Epithelial cell of proximal tubule (primary cell): ENCODE measurements around the gene RFC5. TPM values are rescaled to one million over a fixed set of nuclear protein-coding genes. Genes with fewer than 3 reads are reported as not detected.
A peak's percentile ranks its signal among the peaks of the same experiment; 100 is the strongest.

Experiments
- DNase-seq: peaks from one replicate; pipeline ENCODE4 v3.0.0-alpha.2; 2011; ENCODE audit warnings: low read depth
- H3K4me3 ChIP-seq: 2 replicates; pipeline ENCODE4 v1.5.1; 2011; ENCODE audit warnings: low read depth, mild to moderate bottlenecking, low read length
- total RNA-seq: library from RNA; depleted of rRNA; stranded (reverse); fragments of >200 nt; gene quantifications from 2 replicates; pipeline ENCODE4 v1.2.3, GENCODE V29; 2015
- TF ChIP-seq, protein P1 (sequence below): conservative IDR thresholded peaks from 2 replicates; pipeline ENCODE4 v1.5.1; 2012; ENCODE audit warnings: low read depth, mild to moderate bottlenecking, low read length

RFC5 gene
- total RNA-seq, 1 donor from 2014 or later: 31.0 TPM

DNA sequence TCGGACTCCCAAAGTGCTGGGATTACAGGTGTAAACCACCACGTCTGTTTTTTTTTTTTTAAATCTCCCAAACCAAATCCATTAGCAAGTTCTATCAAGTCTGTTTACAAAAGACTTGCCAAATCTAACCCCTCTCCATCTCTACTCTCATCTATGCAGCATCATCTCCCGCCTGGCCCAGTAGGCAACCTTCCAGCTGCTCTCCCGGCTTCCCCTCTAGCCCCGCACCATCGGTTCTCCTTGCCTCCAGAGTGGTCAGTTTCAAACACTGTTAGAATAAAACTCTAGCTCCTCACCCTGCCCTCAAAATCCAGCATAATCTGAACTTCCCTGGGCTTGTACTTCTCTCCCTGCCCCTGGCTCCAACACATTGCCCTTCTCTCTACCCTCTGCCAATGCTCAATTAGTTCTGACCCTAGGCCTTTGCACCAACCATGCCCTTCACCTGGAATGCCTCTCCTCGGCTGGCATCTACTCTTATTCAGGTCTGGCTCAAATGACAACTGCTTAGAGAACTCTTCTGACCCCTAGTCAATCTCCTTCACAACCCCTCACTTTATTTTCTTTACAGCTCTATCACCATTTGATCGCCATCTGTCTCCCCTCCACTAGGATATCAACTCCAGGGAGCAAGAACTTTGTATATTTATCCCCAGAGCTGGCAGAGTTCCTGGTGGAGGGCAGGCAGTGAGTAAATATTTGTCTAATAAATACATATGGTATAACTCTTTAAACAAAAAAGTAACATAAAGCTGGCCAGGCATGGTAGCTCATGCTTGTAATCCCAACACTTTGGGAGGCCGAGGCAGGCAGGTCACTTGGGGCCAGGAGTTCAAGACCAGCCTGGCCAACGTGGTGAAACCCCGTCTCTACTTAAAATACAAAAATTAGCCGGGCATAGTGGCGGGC, 39.6 kb downstream of the RFC5 start:
- TF ChIP-seq, protein P1, sequence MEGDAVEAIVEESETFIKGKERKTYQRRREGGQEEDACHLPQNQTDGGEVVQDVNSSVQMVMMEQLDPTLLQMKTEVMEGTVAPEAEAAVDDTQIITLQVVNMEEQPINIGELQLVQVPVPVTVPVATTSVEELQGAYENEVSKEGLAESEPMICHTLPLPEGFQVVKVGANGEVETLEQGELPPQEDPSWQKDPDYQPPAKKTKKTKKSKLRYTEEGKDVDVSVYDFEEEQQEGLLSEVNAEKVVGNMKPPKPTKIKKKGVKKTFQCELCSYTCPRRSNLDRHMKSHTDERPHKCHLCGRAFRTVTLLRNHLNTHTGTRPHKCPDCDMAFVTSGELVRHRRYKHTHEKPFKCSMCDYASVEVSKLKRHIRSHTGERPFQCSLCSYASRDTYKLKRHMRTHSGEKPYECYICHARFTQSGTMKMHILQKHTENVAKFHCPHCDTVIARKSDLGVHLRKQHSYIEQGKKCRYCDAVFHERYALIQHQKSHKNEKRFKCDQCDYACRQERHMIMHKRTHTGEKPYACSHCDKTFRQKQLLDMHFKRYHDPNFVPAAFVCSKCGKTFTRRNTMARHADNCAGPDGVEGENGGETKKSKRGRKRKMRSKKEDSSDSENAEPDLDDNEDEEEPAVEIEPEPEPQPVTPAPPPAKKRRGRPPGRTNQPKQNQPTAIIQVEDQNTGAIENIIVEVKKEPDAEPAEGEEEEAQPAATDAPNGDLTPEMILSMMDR: no peak
- H3K4me3 ChIP-seq: no peak overlapping the region
- no peak for DNase-seq

DNA sequence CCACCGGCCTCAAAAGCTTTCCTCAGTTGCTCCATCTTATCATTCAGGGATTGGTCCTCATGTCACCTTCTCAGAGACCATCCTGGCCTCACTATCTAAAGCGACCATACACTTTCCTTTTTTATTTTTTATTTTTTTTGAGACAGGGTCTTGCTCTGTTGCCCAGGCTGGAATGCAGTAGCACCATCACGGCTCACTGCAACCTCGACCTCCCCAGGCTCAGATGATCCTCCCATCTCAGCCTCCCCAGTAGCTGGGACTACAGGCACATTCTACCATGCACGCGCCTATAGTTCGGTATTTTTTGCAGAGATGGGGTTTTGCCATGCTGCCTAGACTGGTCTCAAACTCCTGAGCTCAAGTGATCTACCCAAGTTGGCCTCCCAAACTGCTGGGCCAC, 41.7 kb downstream of the RFC5 start:
- no peak for DNase-seq
- no peak overlapping the region for H3K4me3 ChIP-seq
- TF ChIP-seq, protein P1: no peak

DNA sequence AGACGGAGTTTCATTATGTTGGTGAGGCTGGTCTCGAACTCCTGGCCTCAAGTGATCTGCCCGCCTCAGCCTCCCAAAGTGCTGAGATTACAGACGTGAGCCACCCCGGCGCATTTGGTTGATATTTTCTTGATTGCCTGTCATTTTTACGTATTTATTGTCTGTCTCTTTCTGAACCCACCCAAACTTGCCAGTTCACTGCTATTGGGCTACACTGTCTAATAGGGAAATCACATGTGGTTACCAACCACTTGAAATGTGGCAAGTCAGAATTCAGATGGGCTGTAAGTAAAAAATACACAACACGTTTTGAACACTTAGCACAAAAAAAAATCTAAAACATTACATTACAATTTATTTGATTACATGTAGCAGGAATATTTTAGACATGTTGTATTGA, 42.4 kb downstream of the RFC5 start:
- no peak for DNase-seq
- TF ChIP-seq, protein P1: no peak
- no peak overlapping the region for H3K4me3 ChIP-seq

DNA sequence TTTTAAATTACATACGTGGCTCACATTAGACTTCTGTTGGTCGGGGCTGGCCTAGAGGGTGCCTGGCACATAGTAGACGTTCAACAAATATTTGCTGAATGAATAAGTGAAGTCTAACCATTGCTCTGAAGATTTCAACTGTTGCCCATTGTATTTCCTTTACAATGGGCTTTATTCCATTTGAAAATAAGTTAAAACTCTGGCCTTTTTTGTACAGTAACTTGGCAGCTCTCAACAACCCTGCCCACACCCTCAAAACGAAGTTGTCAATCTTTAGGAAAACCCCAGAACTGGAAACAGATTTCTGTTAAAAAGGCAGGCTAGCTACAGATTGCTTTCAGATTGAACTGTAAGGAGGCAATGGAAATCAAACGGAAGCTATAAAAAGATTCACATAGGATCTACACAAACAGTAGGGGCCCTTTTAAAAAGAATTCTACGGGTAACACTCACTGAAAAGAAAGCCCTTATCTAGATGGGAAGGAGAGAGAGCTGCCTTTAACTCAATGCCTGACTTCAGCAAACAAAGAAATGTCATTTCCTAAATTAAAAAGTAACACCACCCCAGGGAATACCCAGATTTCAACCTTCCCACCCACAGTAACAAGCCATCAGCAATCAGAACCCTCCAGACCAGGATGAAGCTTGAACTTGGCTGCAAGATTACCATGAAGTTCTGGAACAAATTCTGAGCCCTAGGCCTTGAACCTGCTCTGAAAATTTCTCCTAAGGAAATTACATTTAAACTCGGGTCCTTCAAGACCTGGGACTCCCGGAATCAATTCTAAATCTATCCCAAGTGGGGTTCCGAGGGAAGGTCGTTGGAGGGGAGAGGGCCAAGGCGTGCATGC, 43.1 kb downstream of the RFC5 start:
- TF ChIP-seq, protein P1: no peak
- no peak for DNase-seq
- peak overlapping the region; percentile 89 for H3K4me3 ChIP-seq

DNA sequence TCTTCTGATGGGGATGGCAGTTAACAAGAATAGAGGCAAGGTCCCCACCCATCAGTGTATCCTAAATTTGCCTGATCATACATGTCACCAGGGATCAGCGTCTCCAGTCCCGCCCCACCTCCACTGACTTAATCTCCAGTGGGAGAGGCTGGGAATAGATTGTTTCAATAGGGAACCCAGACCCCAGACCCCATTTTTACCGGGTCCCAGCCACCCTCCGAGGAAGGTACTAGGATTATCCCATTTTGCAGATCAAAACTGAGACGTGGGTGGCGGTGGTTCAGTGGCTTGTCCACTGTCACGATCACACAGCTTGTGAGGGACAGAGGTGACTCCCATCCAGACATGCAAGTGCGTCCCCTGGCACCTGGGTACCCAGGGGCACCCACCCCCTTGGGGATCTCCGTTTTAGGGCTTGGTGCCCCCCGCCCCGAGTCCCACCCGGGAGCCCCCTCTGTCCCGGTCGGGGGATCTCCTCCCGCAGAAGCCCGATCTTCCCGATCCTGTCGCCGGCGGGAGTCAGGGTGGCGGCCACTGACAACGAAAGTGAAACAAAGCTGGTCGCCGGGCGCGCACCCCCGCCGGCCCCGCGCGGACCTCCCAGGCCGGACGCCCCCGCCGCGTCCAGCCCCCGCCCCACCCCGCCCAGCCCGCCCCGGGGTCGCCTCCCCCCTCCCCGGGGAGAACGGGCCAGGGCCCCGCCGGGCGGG, 44.0 kb downstream of the RFC5 start:
- DNase-seq: no peak
- H3K4me3 ChIP-seq: peak overlapping the region; percentile 89
- TF ChIP-seq, protein P1: no peak

DNA sequence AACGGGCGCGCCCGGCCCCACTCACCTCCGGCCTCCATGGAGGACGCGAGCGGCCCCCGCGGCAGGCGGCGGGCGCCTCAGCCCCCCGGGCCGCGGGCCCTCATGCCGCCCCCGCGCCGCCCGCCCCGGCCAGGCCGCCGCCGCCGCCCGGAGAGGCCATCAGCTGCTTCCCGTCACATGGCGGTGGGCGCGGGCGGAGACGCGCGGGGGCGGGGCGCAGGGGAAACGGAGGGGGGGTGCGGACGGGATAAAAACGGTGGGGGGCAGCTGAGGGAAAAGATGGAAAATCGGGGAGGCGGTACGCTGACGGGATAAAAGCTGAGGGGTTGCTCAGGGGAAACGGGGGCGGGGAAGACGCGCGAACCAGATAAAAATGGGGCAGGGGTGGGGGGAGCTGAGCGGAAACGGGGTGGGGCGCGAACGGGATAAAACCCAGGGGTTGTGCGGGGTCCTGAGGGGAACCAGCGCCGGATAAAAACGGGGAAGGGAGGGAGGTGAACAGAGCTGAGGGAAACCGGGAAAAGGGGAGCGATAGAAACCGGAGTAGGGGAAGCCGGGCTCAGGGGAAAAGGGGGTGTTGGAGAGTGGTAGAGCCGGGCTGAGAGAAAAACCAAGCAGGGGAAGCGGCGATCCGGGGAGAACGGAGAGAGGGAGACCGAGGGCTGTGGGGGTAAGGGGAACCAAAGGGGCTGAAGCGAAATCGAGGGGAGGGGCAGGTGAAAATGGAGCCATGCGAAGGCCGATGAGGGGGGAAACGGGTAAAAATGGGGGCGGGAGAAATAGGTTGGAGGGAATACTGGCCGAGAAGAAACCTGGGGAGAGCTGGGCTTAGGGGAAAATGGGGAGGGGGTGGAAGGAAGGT, 44.7 kb downstream of the RFC5 start, which contains the start of gene WSB2:
WSB2 (minus strand) TSS at position 169 of the 862 bp plus-strand sequence; CDS start at position 38, 131 bp downstream.
- DNase-seq: no peak

More for the DNA sequence above, 44.7 kb downstream of the RFC5 start, which contains the start of gene WSB2:
- H3K4me3 ChIP-seq: peak within 1 kb of the TSS; percentile 90
- TF ChIP-seq, protein P1: no peak
